ENCODE data around the gene MAML2.

MAML2 gene

GRCh38 chr11:95999711-96000406 lies 343.1 kb downstream of the MAML2 start:
- in situ Hi-C loops (cut with MboI; ENCODE audit: low sequenced_read_pairs): no loop called here

- in situ Hi-C loops (cut with MboI; ENCODE audit: low sequenced_read_pairs): no loop called here
Observed at GRCh38 chr11:95996621-95997235, 346.3 kb downstream of the MAML2 start.

DNA sequence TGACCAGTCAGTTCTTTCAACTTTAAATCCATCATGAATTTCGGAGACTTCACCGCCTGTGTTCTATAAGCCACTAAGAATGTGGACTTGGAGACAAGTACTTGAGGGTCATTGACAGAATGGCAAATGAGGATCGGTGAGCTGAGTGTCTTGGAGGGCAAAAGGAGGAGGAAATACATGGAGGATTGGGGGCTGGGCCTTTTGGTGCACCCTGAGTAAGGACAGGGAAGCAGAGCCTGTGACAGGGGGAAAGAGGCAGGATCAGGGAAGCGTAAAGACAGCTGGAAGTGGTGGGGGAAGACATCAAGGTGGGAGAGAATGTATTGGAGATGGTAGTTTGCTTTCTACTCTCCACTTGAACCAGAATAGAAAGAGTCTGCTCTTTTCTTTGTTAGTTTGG lies 348.7 kb downstream of the MAML2 start:
- in situ Hi-C loops (cut with MboI; ENCODE audit: low sequenced_read_pairs): no loop called here

- in situ Hi-C loops (cut with MboI; ENCODE audit: low sequenced_read_pairs): no loop called here
Observed at GRCh38 chr11:95993438-95994298, 349.3 kb downstream of the MAML2 start.

GRCh38 chr11:95991545-95991944 lies 351.4 kb downstream of the MAML2 start:
- in situ Hi-C loops (cut with MboI; ENCODE audit: low sequenced_read_pairs): no loop called here

- in situ Hi-C loops (cut with MboI; ENCODE audit: low sequenced_read_pairs): no loop called here
Observed at GRCh38 chr11:95991101-95991500, 351.9 kb downstream of the MAML2 start.

DNA sequence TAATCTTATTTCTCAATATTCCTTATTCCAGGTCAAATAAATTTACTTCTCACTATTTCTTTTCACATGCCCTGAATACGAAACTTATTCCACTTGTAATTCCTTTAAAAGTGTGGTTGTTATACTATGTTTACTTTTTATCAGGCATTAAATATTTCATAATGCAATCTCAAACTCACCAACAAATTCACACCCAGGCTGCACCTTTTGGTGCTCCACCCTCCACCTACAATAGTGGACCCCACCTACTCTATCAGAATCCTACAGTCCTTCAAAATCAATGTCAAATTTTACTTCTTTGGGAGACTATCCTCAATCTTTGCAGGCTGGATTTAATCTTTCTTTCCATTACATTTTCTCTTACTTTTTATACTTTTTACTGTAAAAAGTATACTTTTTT lies 353.2 kb downstream of the MAML2 start:
- in situ Hi-C loops (cut with MboI; ENCODE audit: low sequenced_read_pairs): no loop called here

- in situ Hi-C loops (cut with MboI; ENCODE audit: low sequenced_read_pairs): no loop called here
Observed at GRCh38 chr11:95989076-95989605, 353.9 kb downstream of the MAML2 start.

GRCh38 chr11:95985174-95985808 lies 357.7 kb downstream of the MAML2 start:
- in situ Hi-C loops (cut with MboI; ENCODE audit: low sequenced_read_pairs): no loop called here

DNA sequence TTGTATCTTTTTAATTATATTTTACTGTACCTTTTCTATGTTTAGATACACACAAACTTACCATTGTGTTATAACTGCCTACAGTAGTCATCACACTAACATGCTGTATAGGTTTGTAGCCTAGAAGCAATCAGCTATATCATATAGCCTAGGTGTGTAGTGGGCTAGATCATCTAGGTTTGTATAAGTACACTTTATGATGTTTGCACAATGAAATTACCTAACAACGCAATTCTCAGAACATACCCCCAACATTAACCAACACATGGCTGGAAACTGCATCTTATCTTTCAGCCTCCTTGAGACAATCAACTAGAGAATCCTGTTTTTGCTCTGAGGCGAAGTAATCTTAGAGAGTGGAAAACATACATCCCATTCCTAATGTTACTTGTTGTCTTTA lies 358.9 kb downstream of the MAML2 start:
- in situ Hi-C loops (cut with MboI; ENCODE audit: low sequenced_read_pairs): no loop called here

GRCh38 chr11:95977534-95978174 lies 365.3 kb downstream of the MAML2 start:
- in situ Hi-C loops (cut with MboI; ENCODE audit: low sequenced_read_pairs): no loop called here

DNA sequence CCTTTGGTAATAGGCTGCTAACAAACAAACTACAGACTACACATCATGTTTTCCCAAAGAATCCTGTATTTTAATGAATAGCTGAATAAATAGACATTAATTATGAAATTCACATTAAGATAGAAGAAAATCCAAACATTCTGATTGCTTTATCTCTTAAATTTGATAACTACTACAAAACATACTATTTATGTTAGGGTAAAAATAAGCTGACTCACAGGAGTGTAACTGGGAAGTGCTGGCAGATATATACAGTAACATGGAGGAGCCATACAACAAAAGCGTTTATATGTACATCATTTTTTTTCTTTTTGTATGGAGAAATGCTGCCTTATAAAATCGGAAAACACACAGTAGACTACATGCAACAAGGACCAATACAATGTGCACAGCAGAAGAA lies 366.4 kb downstream of the MAML2 start:
- in situ Hi-C loops (cut with MboI; ENCODE audit: low sequenced_read_pairs): no loop called here

DNA sequence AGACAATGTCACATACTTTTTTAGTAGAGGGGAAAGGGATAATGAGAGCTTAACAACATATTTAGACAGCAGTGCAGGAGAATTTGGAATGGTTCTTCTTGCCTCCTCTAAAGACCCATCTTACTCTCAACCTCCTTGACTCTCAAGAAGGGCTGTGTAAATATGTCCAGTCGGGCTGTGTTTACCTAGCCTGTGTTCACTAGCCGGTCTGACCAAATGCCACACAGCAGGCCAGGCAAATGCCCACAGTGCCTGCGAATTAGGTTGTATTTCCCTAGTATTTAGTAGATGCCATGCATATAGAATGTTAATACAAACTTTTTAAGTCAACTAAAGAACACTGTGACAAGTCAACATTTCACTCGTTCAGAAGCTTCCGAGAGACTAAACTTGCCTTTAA lies 367.7 kb downstream of the MAML2 start:
- in situ Hi-C loops (cut with MboI; ENCODE audit: low sequenced_read_pairs): no loop called here

- in situ Hi-C loops (cut with MboI; ENCODE audit: low sequenced_read_pairs): no loop called here
Observed at GRCh38 chr11:95972060-95972459, 370.9 kb downstream of the MAML2 start.

DNA sequence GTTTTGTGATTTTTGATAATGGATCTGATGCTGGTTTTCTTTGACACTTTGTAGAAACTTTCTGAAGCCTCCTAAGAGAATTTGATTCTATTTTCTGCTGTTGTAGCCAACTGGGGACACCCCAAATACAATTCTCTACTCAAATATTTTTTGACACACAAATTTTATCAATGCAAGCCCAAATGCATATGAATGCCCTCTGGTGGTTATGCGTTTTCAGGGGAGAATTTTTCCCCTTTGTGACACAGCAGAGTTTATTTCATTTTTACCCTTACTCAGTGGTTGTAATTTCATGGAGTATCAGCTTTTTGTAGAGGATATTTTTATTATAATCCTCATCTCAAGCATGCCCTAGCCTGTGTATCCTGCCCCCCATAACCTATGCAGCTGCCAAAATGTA lies 374.4 kb downstream of the MAML2 start:
- in situ Hi-C loops (cut with MboI; ENCODE audit: low sequenced_read_pairs): no loop called here

DNA sequence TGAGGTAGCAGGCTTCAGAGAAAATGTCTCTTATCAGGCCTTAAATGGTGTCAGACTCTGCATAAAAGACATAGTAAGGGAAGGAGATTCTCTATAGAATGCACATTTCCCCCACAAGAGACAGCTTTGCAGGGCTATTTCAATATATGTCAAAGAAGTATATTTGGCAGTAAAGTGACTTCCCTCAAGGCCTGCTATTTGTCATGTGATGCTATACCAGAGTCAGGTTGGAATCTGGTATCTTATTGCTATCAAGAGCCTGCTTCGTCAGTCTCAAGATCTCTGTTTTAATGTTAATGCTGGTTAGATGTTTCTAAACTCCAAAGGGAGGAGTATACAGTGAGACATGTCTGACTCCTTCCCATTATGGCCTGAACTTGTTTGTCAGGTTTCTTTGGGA lies 378.7 kb downstream of the MAML2 start:
- in situ Hi-C loops (cut with MboI; ENCODE audit: low sequenced_read_pairs): no loop called here

GRCh38 chr11:95961758-95962157 lies 381.2 kb downstream of the MAML2 start:
- in situ Hi-C loops (cut with MboI; ENCODE audit: low sequenced_read_pairs): no loop called here

GRCh38 chr11:95950905-95951304 lies 392.1 kb downstream of the MAML2 start:
- in situ Hi-C loops (cut with MboI; ENCODE audit: low sequenced_read_pairs): no loop called here

DNA sequence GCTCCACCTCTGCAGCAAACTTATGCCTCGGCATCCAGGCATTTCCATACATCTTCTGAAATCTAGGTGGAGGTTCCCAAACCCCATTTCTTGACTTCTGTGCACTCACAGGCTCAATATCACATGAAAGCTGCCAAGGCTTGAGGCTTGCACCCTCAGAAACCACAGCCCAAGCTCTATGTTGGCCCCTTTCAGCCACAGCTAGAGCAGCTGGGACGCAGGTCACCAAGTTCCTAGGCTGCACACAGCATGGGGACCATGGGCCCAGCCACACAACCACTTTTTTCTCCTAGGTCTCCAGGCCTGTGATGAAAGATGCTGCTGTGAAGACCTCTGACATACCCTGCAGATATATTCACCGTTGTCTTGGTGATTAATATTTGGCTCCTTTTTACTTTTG lies 394.4 kb downstream of the MAML2 start:
- in situ Hi-C loops (cut with MboI; ENCODE audit: low sequenced_read_pairs): no loop called here

- in situ Hi-C loops (cut with MboI; ENCODE audit: low sequenced_read_pairs): no loop called here
Observed at GRCh38 chr11:95944623-95945022, 398.4 kb downstream of the MAML2 start.

GRCh38 chr11:95943546-95943945 lies 399.4 kb downstream of the MAML2 start:
- in situ Hi-C loops (cut with MboI; ENCODE audit: low sequenced_read_pairs): no loop called here

Measured in HL-60/S4 (cell line).